ENCODE measurements around the gene HS6ST1.

DNA sequence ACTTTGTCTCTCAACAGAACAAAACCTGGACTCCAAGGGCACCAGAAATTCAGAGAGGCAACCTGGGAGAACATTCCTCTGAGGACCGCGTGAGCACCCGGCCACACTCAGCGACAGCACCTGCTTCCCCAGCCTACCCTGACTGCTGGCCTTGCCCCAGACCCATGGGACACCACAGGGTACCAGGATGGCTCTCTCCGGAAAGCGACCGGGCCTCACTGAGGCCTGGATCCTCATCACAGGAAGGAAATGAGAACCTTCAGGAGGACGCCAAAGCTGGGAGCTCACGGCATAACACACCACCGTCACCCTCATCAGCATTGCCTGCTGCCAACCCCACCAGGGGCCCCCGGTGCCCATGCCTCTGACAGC lies 38.9 kb downstream of the HS6ST1 start:
- TF ChIP-seq CTCF (IDR thresholded peaks at IDR 0.05; ENCODE audit: insufficient read depth, low read length) (no peak), POLR2AphosphoS5 (IDR thresholded peaks at IDR 0.05; ENCODE audit: low read depth) (no peak)

All from HL-60 (cell line).